ENCODE measurements around the gene NTM.

DNA sequence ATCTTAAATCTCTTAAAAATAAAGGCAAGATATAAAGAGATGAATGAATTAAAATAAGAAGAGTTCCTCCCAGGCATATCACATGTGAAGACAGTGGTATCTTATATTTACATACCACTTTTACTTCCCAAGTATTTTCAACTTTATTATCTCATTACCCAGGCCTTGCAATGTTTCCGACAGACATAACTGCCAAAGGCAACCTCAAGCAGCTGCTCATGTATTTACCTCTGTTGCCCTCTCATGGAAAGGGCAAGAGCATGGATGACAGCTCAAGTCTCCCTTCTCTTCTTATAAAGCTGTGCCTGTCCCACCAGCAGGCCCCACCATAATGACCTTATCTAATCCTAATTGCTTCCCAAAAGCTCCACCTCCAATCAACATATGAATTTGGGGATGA, 894.2 kb downstream of the NTM start:
- TF ChIP-seq, protein P1, sequence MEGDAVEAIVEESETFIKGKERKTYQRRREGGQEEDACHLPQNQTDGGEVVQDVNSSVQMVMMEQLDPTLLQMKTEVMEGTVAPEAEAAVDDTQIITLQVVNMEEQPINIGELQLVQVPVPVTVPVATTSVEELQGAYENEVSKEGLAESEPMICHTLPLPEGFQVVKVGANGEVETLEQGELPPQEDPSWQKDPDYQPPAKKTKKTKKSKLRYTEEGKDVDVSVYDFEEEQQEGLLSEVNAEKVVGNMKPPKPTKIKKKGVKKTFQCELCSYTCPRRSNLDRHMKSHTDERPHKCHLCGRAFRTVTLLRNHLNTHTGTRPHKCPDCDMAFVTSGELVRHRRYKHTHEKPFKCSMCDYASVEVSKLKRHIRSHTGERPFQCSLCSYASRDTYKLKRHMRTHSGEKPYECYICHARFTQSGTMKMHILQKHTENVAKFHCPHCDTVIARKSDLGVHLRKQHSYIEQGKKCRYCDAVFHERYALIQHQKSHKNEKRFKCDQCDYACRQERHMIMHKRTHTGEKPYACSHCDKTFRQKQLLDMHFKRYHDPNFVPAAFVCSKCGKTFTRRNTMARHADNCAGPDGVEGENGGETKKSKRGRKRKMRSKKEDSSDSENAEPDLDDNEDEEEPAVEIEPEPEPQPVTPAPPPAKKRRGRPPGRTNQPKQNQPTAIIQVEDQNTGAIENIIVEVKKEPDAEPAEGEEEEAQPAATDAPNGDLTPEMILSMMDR (IDR thresholded peaks at IDR 0.05; ENCODE audit: low read length): no peak
- TF ChIP-seq EZH2 (IDR thresholded peaks at IDR 0.05; ENCODE audit: borderline replicate concordance, low read length): no peak

Data from OCI-LY1 (cell line).